ENCODE data around the gene NUCKS1. TPM values are rescaled to one million over a fixed set of nuclear protein-coding genes. Genes with fewer than 3 reads are reported as not detected.

Gene NUCKS1
- total RNA-seq = 60.8 TPM

GRCh38 chr1:205750138-205751035, at the start of gene NUCKS1:
Gene NUCKS1 (minus strand): TSS chr1:205750182. CDS start chr1:205749973, 209 bp downstream.
- Histone ChIP-seq H3K4me3 (ENCODE audit: low read length) (peak within 1 kb of the TSS; percentile 92), H3K4me1 (ENCODE audit: insufficient read depth, low read length) (peaks cover 17% of the 10 kb centered on the region), H3K9me3 (ENCODE audit: low read depth, low read length) (no peaks in the 10 kb centered on the region), H3K27me3 (ENCODE audit: insufficient read depth, low read length) (no peaks in the 10 kb centered on the region)

DNA sequence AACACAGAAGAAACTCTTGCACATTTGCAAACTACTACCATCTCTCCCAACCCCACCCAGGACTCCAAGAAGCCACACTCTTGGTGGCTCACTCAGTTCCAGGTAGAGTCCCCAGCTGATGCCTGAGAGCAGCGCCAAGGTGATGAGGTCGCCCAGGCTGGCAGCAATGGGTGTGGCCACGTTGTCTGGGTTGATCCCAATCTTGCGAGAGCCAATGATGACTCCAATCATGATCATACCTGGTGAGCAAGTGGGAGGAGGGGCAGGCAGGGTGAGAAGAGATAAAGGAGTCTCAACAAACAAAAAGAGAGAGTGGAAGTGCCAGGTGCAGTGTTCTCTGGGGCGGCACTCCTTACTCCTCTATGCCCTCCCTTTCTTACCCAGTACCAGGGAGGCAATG, 48.6 kb upstream of the NUCKS1 start:
- no peaks in the 10 kb centered on the region for H3K27me3 ChIP-seq (ENCODE audit: insufficient read depth, low read length)
- no peak overlapping the region for H3K4me3 ChIP-seq (ENCODE audit: low read length)
- peaks cover 7% of the 10 kb centered on the region for H3K4me1 ChIP-seq (ENCODE audit: insufficient read depth, low read length)
- H3K9me3 ChIP-seq (ENCODE audit: low read depth, low read length) = no peaks in the 10 kb centered on the region

- peaks cover 7% of the 10 kb centered on the region for H3K4me1 ChIP-seq (ENCODE audit: insufficient read depth, low read length)
- H3K9me3 ChIP-seq (ENCODE audit: low read depth, low read length) = no peaks in the 10 kb centered on the region
- H3K4me3 ChIP-seq (ENCODE audit: low read length) = no peak overlapping the region
- H3K27me3 ChIP-seq (ENCODE audit: insufficient read depth, low read length) = no peaks in the 10 kb centered on the region
Observed at GRCh38 chr1:205797168-205797567, 47.2 kb upstream of the NUCKS1 start.

- Histone ChIP-seq H3K4me1 (ENCODE audit: insufficient read depth, low read length) (peaks cover 7% of the 10 kb centered on the region), H3K4me3 (ENCODE audit: low read length) (no peak overlapping the region), H3K27me3 (ENCODE audit: insufficient read depth, low read length) (no peaks in the 10 kb centered on the region), H3K9me3 (ENCODE audit: low read depth, low read length) (no peaks in the 10 kb centered on the region)
Observed at GRCh38 chr1:205794011-205794730, 44.2 kb upstream of the NUCKS1 start.

- H3K9me3 ChIP-seq (ENCODE audit: low read depth, low read length) = no peaks in the 10 kb centered on the region
- peaks cover 7% of the 10 kb centered on the region for H3K4me1 ChIP-seq (ENCODE audit: insufficient read depth, low read length)
- no peaks in the 10 kb centered on the region for H3K27me3 ChIP-seq (ENCODE audit: insufficient read depth, low read length)
- H3K4me3 ChIP-seq (ENCODE audit: low read length) = no peak overlapping the region
Observed at GRCh38 chr1:205792961-205793673, 43.1 kb upstream of the NUCKS1 start.

DNA sequence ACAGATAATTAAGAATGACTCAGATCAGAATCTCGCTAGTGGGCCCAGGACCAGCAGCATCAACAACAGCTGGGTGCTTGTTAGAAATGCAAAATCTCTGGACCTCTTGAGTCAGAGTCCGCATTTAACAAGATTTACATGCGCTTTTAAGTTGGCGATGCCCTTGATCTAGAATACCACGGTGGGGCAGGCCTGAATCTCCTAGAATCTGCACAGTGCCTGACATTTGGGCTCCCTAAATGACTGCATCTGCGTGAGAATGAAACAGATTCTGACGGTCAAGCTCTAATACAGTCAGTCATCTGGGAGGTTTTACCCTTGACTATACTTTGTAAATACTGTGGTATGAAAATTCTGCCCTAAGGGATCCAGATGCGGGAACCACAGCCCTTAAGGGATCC, 42.5 kb upstream of the NUCKS1 start:
- Histone ChIP-seq H3K4me1 (ENCODE audit: insufficient read depth, low read length) (peaks cover 7% of the 10 kb centered on the region), H3K4me3 (ENCODE audit: low read length) (no peak overlapping the region), H3K9me3 (ENCODE audit: low read depth, low read length) (no peaks in the 10 kb centered on the region), H3K27me3 (ENCODE audit: insufficient read depth, low read length) (no peaks in the 10 kb centered on the region)

DNA sequence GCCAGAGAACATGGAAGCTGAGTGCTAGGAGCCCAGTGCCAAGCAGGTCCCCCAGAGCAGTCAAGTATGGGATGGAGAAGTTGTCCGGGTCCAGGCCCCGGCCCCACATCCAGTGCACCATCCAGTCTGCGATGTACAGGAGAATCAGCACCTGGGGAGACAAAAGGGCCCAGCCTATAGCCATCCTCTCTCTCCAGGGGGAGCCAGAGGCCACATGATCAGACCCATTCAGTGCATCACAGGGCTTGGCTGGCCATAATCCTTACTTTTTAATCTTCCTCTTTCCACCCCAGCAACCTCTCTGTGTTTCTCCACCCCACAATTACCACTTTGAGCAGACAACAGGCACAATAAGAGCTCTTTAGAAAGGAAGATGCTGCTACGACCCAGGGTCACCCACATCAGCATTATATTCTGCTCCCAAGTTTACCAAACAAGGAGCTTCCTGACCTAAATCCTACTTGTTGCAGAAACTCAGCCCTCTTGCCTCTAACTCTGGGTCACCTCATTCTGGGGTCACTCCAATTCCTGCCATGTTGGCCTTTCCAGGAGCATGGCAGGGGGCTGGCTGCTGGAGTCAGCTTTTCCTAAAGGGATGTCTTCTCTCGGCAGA, 41.7 kb upstream of the NUCKS1 start:
- peaks cover 7% of the 10 kb centered on the region for H3K4me1 ChIP-seq (ENCODE audit: insufficient read depth, low read length)

GRCh38 chr1:205787287-205787916, 37.4 kb upstream of the NUCKS1 start:
- Histone ChIP-seq H3K27me3 (ENCODE audit: insufficient read depth, low read length) (no peaks in the 10 kb centered on the region), H3K9me3 (ENCODE audit: low read depth, low read length) (no peaks in the 10 kb centered on the region), H3K4me3 (ENCODE audit: low read length) (no peak overlapping the region), H3K4me1 (ENCODE audit: insufficient read depth, low read length) (peaks cover 5% of the 10 kb centered on the region)

More for the DNA sequence above, 41.7 kb upstream of the NUCKS1 start:
- H3K27me3 ChIP-seq (ENCODE audit: insufficient read depth, low read length) = no peaks in the 10 kb centered on the region
- H3K4me3 ChIP-seq (ENCODE audit: low read length) = no peak overlapping the region
- no peaks in the 10 kb centered on the region for H3K9me3 ChIP-seq (ENCODE audit: low read depth, low read length)

DNA sequence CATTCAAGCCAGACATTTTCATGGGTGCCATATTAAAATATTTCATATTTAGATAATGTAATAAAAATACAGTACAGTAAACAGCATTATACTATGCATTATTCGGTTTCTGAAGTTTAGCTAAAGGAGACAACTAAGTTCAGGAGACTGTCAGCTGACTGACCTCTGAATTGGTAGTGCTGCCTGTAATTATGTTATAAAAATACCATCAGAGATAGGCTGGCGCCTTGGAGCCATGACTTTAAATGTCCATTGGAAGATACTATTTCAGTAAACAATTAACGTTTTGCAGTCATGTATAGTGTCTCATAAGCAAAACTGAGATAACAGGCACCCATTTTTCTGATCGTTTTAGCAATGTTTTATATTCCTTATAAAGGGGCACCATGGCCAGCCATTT, 36.6 kb upstream of the NUCKS1 start:
- no peak overlapping the region for H3K4me3 ChIP-seq (ENCODE audit: low read length)
- H3K4me1 ChIP-seq (ENCODE audit: insufficient read depth, low read length) = peaks cover 5% of the 10 kb centered on the region
- H3K9me3 ChIP-seq (ENCODE audit: low read depth, low read length) = no peaks in the 10 kb centered on the region
- no peaks in the 10 kb centered on the region for H3K27me3 ChIP-seq (ENCODE audit: insufficient read depth, low read length)

DNA sequence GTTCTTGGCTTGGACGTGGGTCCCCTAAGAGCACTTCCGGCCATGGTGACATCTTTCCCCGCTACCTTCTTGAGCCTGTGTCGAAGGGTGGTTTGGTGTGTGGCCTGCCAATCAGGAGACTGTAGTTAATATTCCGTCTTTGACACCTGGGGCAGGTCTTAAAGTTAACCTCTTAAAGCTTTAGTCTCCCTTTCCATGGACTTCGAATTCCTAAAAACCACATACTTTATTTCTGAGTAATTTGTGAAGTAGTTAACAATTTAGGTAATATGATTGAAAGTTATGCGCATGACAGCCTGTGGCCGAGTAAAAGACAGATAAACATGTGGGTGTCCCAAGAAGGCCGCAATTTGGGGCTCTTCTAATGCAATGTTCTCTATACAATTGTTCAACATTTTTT, 35.5 kb upstream of the NUCKS1 start:
- Histone ChIP-seq H3K27me3 (ENCODE audit: insufficient read depth, low read length) (no peaks in the 10 kb centered on the region), H3K9me3 (ENCODE audit: low read depth, low read length) (no peaks in the 10 kb centered on the region), H3K4me3 (ENCODE audit: low read length) (no peak overlapping the region), H3K4me1 (ENCODE audit: insufficient read depth, low read length) (peaks cover 5% of the 10 kb centered on the region)

DNA sequence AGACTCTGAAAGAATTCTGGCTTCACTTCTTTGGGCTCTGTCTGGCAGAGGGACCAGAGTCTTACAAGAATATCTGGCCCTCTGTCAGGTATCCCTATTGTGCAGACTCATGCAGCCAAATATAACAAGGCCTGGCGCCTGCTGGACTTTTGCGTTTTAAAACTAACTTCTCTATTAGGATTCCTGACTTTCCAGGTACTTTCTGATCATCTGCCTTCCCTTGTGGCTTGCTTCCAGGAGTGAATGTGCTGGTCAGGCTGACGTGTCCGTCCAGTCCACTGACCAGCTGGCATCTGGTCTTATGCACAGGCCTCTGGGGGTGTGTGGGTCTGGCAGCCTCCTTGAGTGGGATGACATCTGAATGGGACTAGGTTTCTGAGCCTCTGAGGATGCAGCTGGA, 33.9 kb upstream of the NUCKS1 start:
- Histone ChIP-seq H3K4me1 (ENCODE audit: insufficient read depth, low read length) (peaks cover 6% of the 10 kb centered on the region), H3K4me3 (ENCODE audit: low read length) (no peak overlapping the region), H3K9me3 (ENCODE audit: low read depth, low read length) (no peaks in the 10 kb centered on the region), H3K27me3 (ENCODE audit: insufficient read depth, low read length) (no peaks in the 10 kb centered on the region)

- H3K9me3 ChIP-seq (ENCODE audit: low read depth, low read length) = no peaks in the 10 kb centered on the region
- no peak overlapping the region for H3K4me3 ChIP-seq (ENCODE audit: low read length)
- peaks cover 11% of the 10 kb centered on the region for H3K4me1 ChIP-seq (ENCODE audit: insufficient read depth, low read length)
- no peaks in the 10 kb centered on the region for H3K27me3 ChIP-seq (ENCODE audit: insufficient read depth, low read length)
Observed at GRCh38 chr1:205783433-205783795, 33.4 kb upstream of the NUCKS1 start.

DNA sequence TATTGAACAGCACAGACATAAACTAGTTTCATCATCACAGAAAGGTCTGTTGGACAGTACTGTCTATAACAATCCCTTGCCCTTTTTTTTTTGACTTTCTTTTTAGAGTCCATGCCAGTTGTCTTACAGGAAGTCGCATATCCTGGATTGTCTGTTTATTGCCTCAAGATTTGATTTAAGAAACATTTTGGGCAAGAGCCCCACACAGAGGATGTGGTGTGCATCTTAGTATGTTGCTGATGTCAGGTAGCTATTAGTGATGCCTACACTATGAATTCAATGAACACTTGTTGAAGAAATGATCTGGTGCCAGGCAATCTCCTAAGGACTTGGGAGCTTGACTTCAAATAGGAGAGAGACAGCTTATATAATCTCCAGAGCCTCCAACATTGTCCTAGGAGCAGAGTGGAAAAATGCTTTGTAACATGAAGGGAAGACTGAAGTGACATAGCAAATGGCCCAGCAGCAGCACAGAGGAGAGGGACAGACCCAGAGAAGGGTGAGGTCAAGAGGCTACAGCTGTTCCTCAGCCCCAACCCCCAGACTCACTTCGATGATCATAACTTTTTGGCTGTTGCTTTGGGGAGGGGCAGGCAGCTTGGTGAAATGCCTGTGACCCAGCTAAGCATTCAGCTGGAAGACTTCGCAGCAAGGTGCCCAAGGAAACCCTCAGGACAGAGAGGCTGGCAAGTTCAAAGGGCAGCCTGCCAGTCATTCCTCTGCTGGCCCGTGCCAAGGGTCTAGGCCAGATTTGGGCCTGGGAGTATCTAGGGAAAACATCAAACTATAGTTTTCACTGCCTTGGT, 32.8 kb upstream of the NUCKS1 start:
- Histone ChIP-seq H3K4me1 (ENCODE audit: insufficient read depth, low read length) (peaks cover 16% of the 10 kb centered on the region), H3K27me3 (ENCODE audit: insufficient read depth, low read length) (no peaks in the 10 kb centered on the region), H3K4me3 (ENCODE audit: low read length) (no peak overlapping the region)

GRCh38 chr1:205780335-205780734, 30.4 kb upstream of the NUCKS1 start:
- no peak overlapping the region for H3K4me3 ChIP-seq (ENCODE audit: low read length)
- H3K4me1 ChIP-seq (ENCODE audit: insufficient read depth, low read length) = peaks cover 28% of the 10 kb centered on the region
- no peaks in the 10 kb centered on the region for H3K9me3 ChIP-seq (ENCODE audit: low read depth, low read length)
- no peaks in the 10 kb centered on the region for H3K27me3 ChIP-seq (ENCODE audit: insufficient read depth, low read length)

More for the DNA sequence above, 32.8 kb upstream of the NUCKS1 start:
- H3K9me3 ChIP-seq (ENCODE audit: low read depth, low read length) = no peaks in the 10 kb centered on the region

Measured in mononuclear cell (primary cell).